ENCODE results near the gene MRPL53. TPM values are rescaled to one million over a fixed set of nuclear protein-coding genes. Genes with fewer than 3 reads are reported as not detected.

Gene MRPL53
- total and polyA plus RNA-seq, 2 of the 13 experiments (the other 11 are each of a cell fraction or from before 2014, with no cell fraction given), result 34.3 to 51.9 TPM

GRCh38 chr2:74457129-74457548 is 15.3 kb downstream of the MRPL53 start (continued):
- peak; percentile 31; the same call in 1 of the 2 replicates for TF ChIP-seq CTCF (CRISPR knock-in tag; IDR thresholded peaks at IDR 0.05)
- peak; percentile 50 for TF ChIP-seq ELF1 (CRISPR knock-in tag; IDR thresholded peaks at IDR 0.05)
- 0 out of 2 replicates have a peak, but pooled peaks have one; percentile 45 for TF ChIP-seq TFDP1 (CRISPR knock-in tag; IDR thresholded peaks at IDR 0.05; ENCODE audit: borderline replicate concordance)
- TF ChIP-seq ZUFSP (CRISPR knock-in tag; IDR thresholded peaks at IDR 0.05; ENCODE audit: borderline replicate concordance), result no peak
- TF ChIP-seq THAP11 (CRISPR knock-in tag; IDR thresholded peaks at IDR 0.05), result peak; percentile 38; the same call in 1 of the 2 replicates
- TF ChIP-seq ZXDC (CRISPR knock-in tag; IDR thresholded peaks at IDR 0.05), result peak; percentile 53; the same call in 1 of the 2 replicates
- TF ChIP-seq HNRNPUL1 (IDR thresholded peaks at IDR 0.05; ENCODE audit: low read depth, low read length), result no peak
- peak; percentile 69; the same call in 1 of the 2 replicates for TF ChIP-seq ZSCAN21 (CRISPR knock-in tag; IDR thresholded peaks at IDR 0.05; ENCODE audit: borderline replicate concordance)
- TF ChIP-seq GMEB2 (CRISPR knock-in tag; IDR thresholded peaks at IDR 0.05; ENCODE audit: low read depth), result no peak
- peak; percentile 11; the same call in 1 of the 2 replicates for TF ChIP-seq ZBTB26 (CRISPR knock-in tag; IDR thresholded peaks at IDR 0.05; ENCODE audit: borderline replicate concordance)
- no peak for TF ChIP-seq SMAD9 (CRISPR knock-in tag; IDR thresholded peaks at IDR 0.05)
- 0 out of 2 replicates have a peak, but pooled peaks have one; percentile 32 for TF ChIP-seq ZNF792 (CRISPR knock-in tag; IDR thresholded peaks at IDR 0.05)
- no peak for TF ChIP-seq CEBPZ (IDR thresholded peaks at IDR 0.05; ENCODE audit: low read length)
- TF ChIP-seq ZNF883 (CRISPR knock-in tag; IDR thresholded peaks at IDR 0.05; ENCODE audit: not compliant biosample characterization), result peak; percentile 69

Data from HepG2 (cell line).